Neural progenitor cell (in vitro differentiated cells): ENCODE results near the gene RAMP3. TPM values are rescaled to one million over a fixed set of nuclear protein-coding genes. Genes with fewer than 3 reads are reported as not detected.

Experiments
- DNase-seq: peaks from one replicate; pipeline ENCODE4 v3.0.0-alpha.2; 2016; ENCODE audit warnings: low spot score
- H2AFZ ChIP-seq: fragments of 200-600 bp; sonication (generic); replicated peaks from 2 replicates; pipeline ENCODE4 v1.6.1; 2016; ENCODE audit warnings: antibody characterized with exemption
- H3F3A ChIP-seq: fragments of 200-600 bp; sonication (generic); 2 replicates; pipeline ENCODE4 v1.6.1; 2016; ENCODE audit warnings: antibody characterized with exemption, low read depth
- H3K27ac ChIP-seq: fragments of 200-600 bp; sonication (generic); 2 replicates; pipeline ENCODE4 v1.5.1; 2016; ENCODE audit warnings: mild to moderate bottlenecking
- H3K27me3 ChIP-seq: fragments of 200-600 bp; sonication (generic); 2 replicates; pipeline ENCODE4 v1.6.1; 2016; ENCODE audit warnings: mild to moderate bottlenecking, moderate library complexity
- H3K36me3 ChIP-seq: fragments of 200-600 bp; sonication (generic); 2 replicates; pipeline ENCODE4 v1.5.1; 2016
- H3K4me1 ChIP-seq: fragments of 200-600 bp; sonication (generic); 2 replicates; pipeline ENCODE4 v1.6.1; 2016; ENCODE audit warnings: mixed run types
- H3K4me2 ChIP-seq: fragments of 200-600 bp; sonication (generic); 2 replicates; pipeline ENCODE4 v1.6.1; 2016
- H3K4me3 ChIP-seq: fragments of 200-600 bp; sonication (generic); 2 replicates; pipeline ENCODE4 v1.5.1; 2016
- H3K79me2 ChIP-seq: fragments of 200-600 bp; sonication (generic); 2 replicates; pipeline ENCODE4 v1.6.1; 2016; ENCODE audit warnings: low read depth
- H3K9ac ChIP-seq: fragments of 200-600 bp; sonication (generic); 2 replicates; pipeline ENCODE4 v1.6.1; 2016
- H3K9me3 ChIP-seq: fragments of 200-600 bp; sonication (generic); 2 replicates; pipeline ENCODE4 v1.5.1; 2016; ENCODE audit warnings: low read depth
- H4K20me1 ChIP-seq: fragments of 200-600 bp; sonication (generic); 2 replicates; pipeline ENCODE4 v1.6.1; 2016; ENCODE audit warnings: low read depth
- H3K27ac Mint-ChIP-seq: 3 replicates; pipeline ENCODE4 v1.8.0; 2021; ENCODE audit warnings: mixed read lengths
- H3K27me3 Mint-ChIP-seq: 2 replicates; pipeline ENCODE4 v1.8.0; 2022; ENCODE audit warnings: low read depth, mild to moderate bottlenecking, inconsistent platforms, moderate library complexity, mixed read lengths; ENCODE audit not compliant: insufficient read depth
- H3K36me3 Mint-ChIP-seq: 3 replicates; pipeline ENCODE4 v1.8.0; 2021; ENCODE audit warnings: mixed read lengths
- H3K4me1 Mint-ChIP-seq: 3 replicates; pipeline ENCODE4 v1.8.0; 2021; ENCODE audit warnings: mixed read lengths
- H3K4me3 Mint-ChIP-seq: 3 replicates; pipeline ENCODE4 v1.8.0; 2021; ENCODE audit warnings: mild to moderate bottlenecking, moderate library complexity, mixed read lengths
- H3K9me3 Mint-ChIP-seq: 3 replicates; pipeline ENCODE4 v1.8.0; 2020; ENCODE audit warnings: mixed read lengths
- CTCF ChIP-seq: fragments of 200-600 bp; sonication (generic); IDR thresholded peaks from 2 replicates; pipeline ENCODE4 v1.5.1; 2017; ENCODE audit warnings: antibody characterized with exemption, mild to moderate bottlenecking
- EZH2 ChIP-seq: fragments of 200-600 bp; sonication (generic); IDR thresholded peaks from 2 replicates; pipeline ENCODE4 v1.6.1; 2017; ENCODE audit warnings: antibody characterized with exemption, mild to moderate bottlenecking, moderate library complexity
- EZH2phosphoT487 ChIP-seq: fragments of 200-600 bp; sonication (generic); IDR thresholded peaks from 2 replicates; pipeline ENCODE4 v1.6.1; 2017; ENCODE audit warnings: antibody characterized with exemption
- total RNA-seq: library from RNA; depleted of rRNA; stranded (reverse); fragments of >200 nt; gene quantifications from 2 replicates; pipeline ENCODE4 v1.2.3, GENCODE V29; 2015; ENCODE audit warnings: low replicate concordance

Gene RAMP3
- total RNA-seq, 1 donor from 2014 or later = not detected

- H3K4me2 ChIP-seq = no peak overlapping the region
- DNase-seq = no peak
- Mint-ChIP-seq H3K4me1 (peaks cover 13% of the 10 kb centered on the region), H3K36me3 (no peaks in the 10 kb centered on the region), H3K9me3 (no peaks in the 10 kb centered on the region), H3K27ac (no peak overlapping the region), H3K27me3 (peaks cover 2% of the 10 kb centered on the region), H3K4me3 (no peak overlapping the region)
- H3K4me1 ChIP-seq = no peaks in the 10 kb centered on the region
- H3K36me3 ChIP-seq = no peaks in the 10 kb centered on the region
- H3K27ac ChIP-seq = no peak overlapping the region
- no peaks in the 10 kb centered on the region for H4K20me1 ChIP-seq
- no peaks in the 10 kb centered on the region for H3K9me3 ChIP-seq
- H3K27me3 ChIP-seq = peaks cover 21% of the 10 kb centered on the region
- no peak overlapping the region for H3K9ac ChIP-seq
- H3K4me3 ChIP-seq = no peak overlapping the region
- no peak overlapping the region for H2AFZ ChIP-seq
- no peak for TF ChIP-seq EZH2phosphoT487
- TF ChIP-seq CTCF = no peak
- no peak for TF ChIP-seq EZH2
- H3F3A ChIP-seq = no peaks in the 10 kb centered on the region
- no peaks in the 10 kb centered on the region for H3K79me2 ChIP-seq
These were observed 75.7 kb downstream of the RAMP3 start for GRCh38 chr7:45233249-45233775.

Other genes with a start within 250 kb of the RAMP3 start
- 0.03 TPM in 1 of 2 replicates, not detected in the other for gene MYO1G, start 178.8 kb upstream of the RAMP3 start, total RNA-seq
- 21.8 and 37.5 TPM in 2 replicates for gene CCM2, start 157.6 kb upstream of the RAMP3 start, total RNA-seq
- gene NACAD, start 68.8 kb upstream of the RAMP3 start, total RNA-seq = 0.39 and 1.5 TPM in 2 replicates
- 32.2 and 63.7 TPM in 2 replicates for gene TBRG4, start 46.1 kb upstream of the RAMP3 start, total RNA-seq